ENCODE data around the gene ZNF445.

The ZNF445 gene

GRCh38 chr3:44477312-44478030 lies at the start of gene ZNF445:
ZNF445 (minus strand) TSS chr3:44477670; CDS start chr3:44455549, 22,121 bp downstream.
- H3K79me2 ChIP-seq (ENCODE audit: insufficient read depth, low read length) = peaks cover 41% of the 10 kb centered on the region
- peak within 1 kb of the TSS; percentile 19; the same call in 1 of the 2 replicates for H3K27ac ChIP-seq (ENCODE audit: low read depth, low read length)
- H3K4me2 ChIP-seq (ENCODE audit: low read depth, low read length, poor library complexity, severe bottlenecking) = peak within 1 kb of the TSS; percentile 85
- TF ChIP-seq EZH2phosphoT487 (conservative IDR thresholded peaks at IDR 0.05; ENCODE audit: low read length) (no peak), CTCF (IDR thresholded peaks at IDR 0.05; ENCODE audit: insufficient read depth, low read length, poor library complexity, severe bottlenecking) (no peak)
- H2AFZ ChIP-seq (ENCODE audit: low read depth, low read length, severe bottlenecking) = peak within 1 kb of the TSS; percentile 94
- H3F3A ChIP-seq (ENCODE audit: insufficient read depth) = peaks cover 6% of the 10 kb centered on the region; the same call in 1 of the 2 replicates
- H3K9me2 ChIP-seq (replicated peaks; ENCODE audit: insufficient read depth, low read length) = no peaks in the 10 kb centered on the region
- H3K36me3 ChIP-seq (ENCODE audit: low read length) = no peaks in the 10 kb centered on the region
- peak within 1 kb of the TSS; percentile 84 for H3K4me3 ChIP-seq (ENCODE audit: insufficient read depth, low read length, poor library complexity, severe bottlenecking)
- H3K9me3 ChIP-seq (ENCODE audit: insufficient read depth, low read length) = no peaks in the 10 kb centered on the region
- no peaks in the 10 kb centered on the region for H3K27me3 ChIP-seq (ENCODE audit: low read length)
- peak within 1 kb of the TSS; percentile 65 for H3K9ac ChIP-seq (ENCODE audit: low read length)
- no peaks in the 10 kb centered on the region for H4K20me1 ChIP-seq (ENCODE audit: low read depth, low read length)

GRCh38 chr3:44525060-44525459 lies 47.6 kb upstream of the ZNF445 start:
- Histone ChIP-seq H3K27me3 (ENCODE audit: low read length) (no peaks in the 10 kb centered on the region), H3K9ac (ENCODE audit: low read length) (no peak overlapping the region), H4K20me1 (ENCODE audit: low read depth, low read length) (no peaks in the 10 kb centered on the region), H3K27ac (ENCODE audit: low read depth, low read length) (no peak overlapping the region), H3K9me3 (ENCODE audit: insufficient read depth, low read length) (no peaks in the 10 kb centered on the region), H3K79me2 (ENCODE audit: insufficient read depth, low read length) (no peaks in the 10 kb centered on the region), H3K36me3 (ENCODE audit: low read length) (no peaks in the 10 kb centered on the region), H3K4me2 (ENCODE audit: low read depth, low read length, poor library complexity, severe bottlenecking) (no peak overlapping the region), H3F3A (ENCODE audit: insufficient read depth) (no peaks in the 10 kb centered on the region), H3K4me3 (ENCODE audit: insufficient read depth, low read length, poor library complexity, severe bottlenecking) (no peak overlapping the region), H2AFZ (ENCODE audit: low read depth, low read length, severe bottlenecking) (no peak overlapping the region), H3K9me2 (replicated peaks; ENCODE audit: insufficient read depth, low read length) (no peaks in the 10 kb centered on the region)
- TF ChIP-seq EZH2phosphoT487 (conservative IDR thresholded peaks at IDR 0.05; ENCODE audit: low read length) = no peak
- no peak for TF ChIP-seq CTCF (IDR thresholded peaks at IDR 0.05; ENCODE audit: insufficient read depth, low read length, poor library complexity, severe bottlenecking)

- Histone ChIP-seq H3K36me3 (ENCODE audit: low read length) (no peaks in the 10 kb centered on the region), H2AFZ (ENCODE audit: low read depth, low read length, severe bottlenecking) (no peak overlapping the region), H3K9me2 (replicated peaks; ENCODE audit: insufficient read depth, low read length) (no peaks in the 10 kb centered on the region), H3K79me2 (ENCODE audit: insufficient read depth, low read length) (no peaks in the 10 kb centered on the region), H3F3A (ENCODE audit: insufficient read depth) (no peaks in the 10 kb centered on the region), H3K27ac (ENCODE audit: low read depth, low read length) (no peak overlapping the region), H3K4me2 (ENCODE audit: low read depth, low read length, poor library complexity, severe bottlenecking) (no peak overlapping the region), H3K9ac (ENCODE audit: low read length) (no peak overlapping the region), H3K27me3 (ENCODE audit: low read length) (no peaks in the 10 kb centered on the region), H3K9me3 (ENCODE audit: insufficient read depth, low read length) (no peaks in the 10 kb centered on the region), H4K20me1 (ENCODE audit: low read depth, low read length) (no peaks in the 10 kb centered on the region), H3K4me3 (ENCODE audit: insufficient read depth, low read length, poor library complexity, severe bottlenecking) (no peak overlapping the region)
- no peak for TF ChIP-seq EZH2phosphoT487 (conservative IDR thresholded peaks at IDR 0.05; ENCODE audit: low read length)
- TF ChIP-seq CTCF (IDR thresholded peaks at IDR 0.05; ENCODE audit: insufficient read depth, low read length, poor library complexity, severe bottlenecking) = no peak
Measured at GRCh38 chr3:44522494-44522933, 45.0 kb upstream of the ZNF445 start.
